ENCODE results near the gene GALNT12.

The GALNT12 gene

DNA sequence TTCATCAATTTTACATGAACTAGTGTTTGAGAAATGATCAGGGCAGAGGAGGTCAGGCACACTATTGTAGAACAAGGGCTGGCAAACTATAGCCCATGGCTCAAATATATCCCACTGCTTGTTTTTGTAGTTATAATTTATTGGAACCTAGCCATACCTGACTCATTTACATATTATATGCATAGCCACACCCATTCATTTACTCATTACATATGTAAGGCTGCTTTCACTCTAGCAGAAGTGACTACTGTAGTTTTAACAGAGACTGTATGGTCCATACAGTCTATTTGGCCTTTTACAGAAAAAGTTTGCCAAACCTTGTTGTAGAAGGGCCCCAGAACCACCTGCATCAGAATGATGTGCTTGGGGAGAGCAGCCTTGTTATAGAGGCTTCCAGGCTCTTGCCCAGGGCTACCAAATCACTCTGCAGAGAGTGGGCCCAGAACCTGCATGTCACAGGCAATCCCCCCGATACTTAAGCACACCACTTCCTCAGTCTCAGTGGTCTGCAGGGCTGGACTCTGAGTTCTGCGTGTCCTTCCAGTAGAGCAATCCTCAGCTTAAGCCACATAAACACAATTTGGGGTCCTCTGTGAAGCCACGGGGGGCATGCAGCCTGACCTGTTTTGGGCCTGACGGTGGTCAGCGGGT lies 17.9 kb upstream of the GALNT12 start:
- Histone ChIP-seq H4K20me1 (ENCODE audit: insufficient read depth) (peaks cover 8% of the 10 kb centered on the region; the same call in 1 of the 2 replicates), H2AFZ (ENCODE audit: low read depth) (no peak overlapping the region), H3K79me2 (ENCODE audit: insufficient read depth, low read depth) (no peaks in the 10 kb centered on the region), H3K4me3 (IDR thresholded peaks at IDR 0.05; ENCODE audit: insufficient read depth, low read depth, low read length) (no peak overlapping the region), H3K4me1 (ENCODE audit: low read depth, poor library complexity, severe bottlenecking) (peaks cover 27% of the 10 kb centered on the region), H3K27ac (no peak overlapping the region), H3K36me3 (ENCODE audit: insufficient read depth) (no peaks in the 10 kb centered on the region), H3K27me3 (ENCODE audit: insufficient read depth, low read depth) (no peaks in the 10 kb centered on the region), H3K4me2 (no peak overlapping the region), H3K9ac (no peak overlapping the region)
- TF ChIP-seq, protein P1, sequence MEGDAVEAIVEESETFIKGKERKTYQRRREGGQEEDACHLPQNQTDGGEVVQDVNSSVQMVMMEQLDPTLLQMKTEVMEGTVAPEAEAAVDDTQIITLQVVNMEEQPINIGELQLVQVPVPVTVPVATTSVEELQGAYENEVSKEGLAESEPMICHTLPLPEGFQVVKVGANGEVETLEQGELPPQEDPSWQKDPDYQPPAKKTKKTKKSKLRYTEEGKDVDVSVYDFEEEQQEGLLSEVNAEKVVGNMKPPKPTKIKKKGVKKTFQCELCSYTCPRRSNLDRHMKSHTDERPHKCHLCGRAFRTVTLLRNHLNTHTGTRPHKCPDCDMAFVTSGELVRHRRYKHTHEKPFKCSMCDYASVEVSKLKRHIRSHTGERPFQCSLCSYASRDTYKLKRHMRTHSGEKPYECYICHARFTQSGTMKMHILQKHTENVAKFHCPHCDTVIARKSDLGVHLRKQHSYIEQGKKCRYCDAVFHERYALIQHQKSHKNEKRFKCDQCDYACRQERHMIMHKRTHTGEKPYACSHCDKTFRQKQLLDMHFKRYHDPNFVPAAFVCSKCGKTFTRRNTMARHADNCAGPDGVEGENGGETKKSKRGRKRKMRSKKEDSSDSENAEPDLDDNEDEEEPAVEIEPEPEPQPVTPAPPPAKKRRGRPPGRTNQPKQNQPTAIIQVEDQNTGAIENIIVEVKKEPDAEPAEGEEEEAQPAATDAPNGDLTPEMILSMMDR (conservative IDR thresholded peaks at IDR 0.05; ENCODE audit: low read depth, low read length) = no peak

DNA sequence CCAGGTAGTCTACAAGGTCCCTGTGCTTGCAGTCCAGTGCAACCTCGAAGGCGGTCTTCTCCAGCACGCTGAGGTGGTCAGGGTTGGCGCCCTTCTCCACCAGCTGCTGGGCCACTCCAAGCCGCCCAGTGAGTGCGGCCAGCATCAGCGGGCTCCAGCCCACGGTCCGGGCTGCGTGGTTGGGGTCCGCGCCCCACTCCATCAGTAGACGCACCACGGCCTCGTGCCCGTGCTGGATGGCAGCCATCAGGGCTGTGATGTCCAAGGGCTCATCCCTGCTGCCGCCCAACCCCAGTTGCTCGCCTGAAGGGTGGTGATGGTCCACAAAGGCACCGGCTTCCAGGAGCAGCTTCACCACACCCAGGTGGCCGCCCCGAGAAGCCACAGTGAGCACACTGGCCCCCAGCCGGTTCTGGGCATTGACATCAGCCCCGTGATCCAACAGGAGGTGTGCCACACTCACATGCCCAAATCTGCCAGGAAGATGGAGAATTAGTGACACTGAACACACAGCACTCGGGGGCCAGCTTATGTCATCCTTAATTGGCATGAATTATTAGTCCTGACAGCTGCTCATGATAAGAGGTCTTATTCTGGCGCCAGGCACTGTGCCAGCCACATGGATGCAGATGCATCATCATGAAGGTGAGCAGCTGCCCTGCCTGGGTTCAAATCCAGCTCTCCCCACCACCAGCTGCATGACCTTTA lies 17.2 kb upstream of the GALNT12 start:
- TF ChIP-seq, protein P1 (conservative IDR thresholded peaks at IDR 0.05; ENCODE audit: low read depth, low read length) = no peak
- Histone ChIP-seq H3K79me2 (ENCODE audit: insufficient read depth, low read depth) (peaks cover 3% of the 10 kb centered on the region; the same call in 1 of the 2 replicates), H2AFZ (ENCODE audit: low read depth) (no peak overlapping the region), H3K4me1 (ENCODE audit: low read depth, poor library complexity, severe bottlenecking) (peaks cover 28% of the 10 kb centered on the region), H3K4me2 (no peak overlapping the region), H3K27ac (no peak overlapping the region), H3K36me3 (ENCODE audit: insufficient read depth) (no peaks in the 10 kb centered on the region), H3K9ac (no peak overlapping the region), H4K20me1 (ENCODE audit: insufficient read depth) (peaks cover 8% of the 10 kb centered on the region; the same call in 1 of the 2 replicates), H3K4me3 (IDR thresholded peaks at IDR 0.05; ENCODE audit: insufficient read depth, low read depth, low read length) (no peak overlapping the region), H3K27me3 (ENCODE audit: insufficient read depth, low read depth) (no peaks in the 10 kb centered on the region)

DNA sequence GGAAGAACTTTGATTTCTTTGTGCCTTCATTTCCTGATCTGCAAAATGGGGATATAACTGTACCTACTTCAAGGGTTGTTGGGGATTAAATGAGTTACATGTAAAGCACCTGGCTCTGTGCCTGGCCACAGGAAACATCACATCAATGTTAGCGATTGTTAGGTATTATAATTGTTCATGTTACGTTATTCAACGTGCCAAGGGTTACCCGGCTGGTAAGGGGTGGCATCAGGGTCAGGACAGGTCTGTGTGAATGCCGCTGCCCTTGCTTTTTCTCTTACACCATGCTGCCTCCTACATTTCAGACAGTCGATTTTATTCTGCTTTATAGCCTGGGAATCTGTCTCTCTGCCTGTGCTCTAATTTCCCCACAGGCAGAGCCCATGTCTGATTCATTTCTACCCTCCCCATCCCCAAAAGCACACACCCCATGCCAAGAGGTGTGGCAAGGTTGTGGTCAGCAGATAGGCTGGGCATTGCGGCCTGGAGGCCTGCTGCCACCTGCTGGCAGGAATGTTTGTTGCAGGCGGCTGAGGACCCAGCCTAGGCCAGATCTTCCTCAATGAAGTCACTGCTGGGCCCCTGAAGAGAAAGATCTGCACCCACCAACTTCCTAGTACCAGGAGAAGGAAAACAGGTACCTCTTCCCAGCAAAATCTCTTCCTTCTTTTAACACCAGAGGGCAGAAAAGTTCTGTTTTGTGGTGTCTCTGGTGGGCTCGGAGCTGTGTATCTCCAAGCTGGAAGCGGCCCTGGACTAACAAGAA lies 16.4 kb upstream of the GALNT12 start:
- H3K36me3 ChIP-seq (ENCODE audit: insufficient read depth) = no peaks in the 10 kb centered on the region
- TF ChIP-seq, protein P1 (conservative IDR thresholded peaks at IDR 0.05; ENCODE audit: low read depth, low read length) = peak; percentile 99
- H3K4me3 ChIP-seq (IDR thresholded peaks at IDR 0.05; ENCODE audit: insufficient read depth, low read depth, low read length) = no peak overlapping the region
- H2AFZ ChIP-seq (ENCODE audit: low read depth) = no peak overlapping the region
- H3K27me3 ChIP-seq (ENCODE audit: insufficient read depth, low read depth) = no peaks in the 10 kb centered on the region
- peaks cover 32% of the 10 kb centered on the region for H3K4me1 ChIP-seq (ENCODE audit: low read depth, poor library complexity, severe bottlenecking)
- H3K9ac ChIP-seq = no peak overlapping the region
- peak overlapping the region; percentile 9; the same call in 1 of the 2 replicates for H3K4me2 ChIP-seq
- peaks cover 7% of the 10 kb centered on the region; the same call in 1 of the 2 replicates for H3K79me2 ChIP-seq (ENCODE audit: insufficient read depth, low read depth)
- peaks cover 8% of the 10 kb centered on the region; the same call in 1 of the 2 replicates for H4K20me1 ChIP-seq (ENCODE audit: insufficient read depth)
- no peak overlapping the region for H3K27ac ChIP-seq

DNA sequence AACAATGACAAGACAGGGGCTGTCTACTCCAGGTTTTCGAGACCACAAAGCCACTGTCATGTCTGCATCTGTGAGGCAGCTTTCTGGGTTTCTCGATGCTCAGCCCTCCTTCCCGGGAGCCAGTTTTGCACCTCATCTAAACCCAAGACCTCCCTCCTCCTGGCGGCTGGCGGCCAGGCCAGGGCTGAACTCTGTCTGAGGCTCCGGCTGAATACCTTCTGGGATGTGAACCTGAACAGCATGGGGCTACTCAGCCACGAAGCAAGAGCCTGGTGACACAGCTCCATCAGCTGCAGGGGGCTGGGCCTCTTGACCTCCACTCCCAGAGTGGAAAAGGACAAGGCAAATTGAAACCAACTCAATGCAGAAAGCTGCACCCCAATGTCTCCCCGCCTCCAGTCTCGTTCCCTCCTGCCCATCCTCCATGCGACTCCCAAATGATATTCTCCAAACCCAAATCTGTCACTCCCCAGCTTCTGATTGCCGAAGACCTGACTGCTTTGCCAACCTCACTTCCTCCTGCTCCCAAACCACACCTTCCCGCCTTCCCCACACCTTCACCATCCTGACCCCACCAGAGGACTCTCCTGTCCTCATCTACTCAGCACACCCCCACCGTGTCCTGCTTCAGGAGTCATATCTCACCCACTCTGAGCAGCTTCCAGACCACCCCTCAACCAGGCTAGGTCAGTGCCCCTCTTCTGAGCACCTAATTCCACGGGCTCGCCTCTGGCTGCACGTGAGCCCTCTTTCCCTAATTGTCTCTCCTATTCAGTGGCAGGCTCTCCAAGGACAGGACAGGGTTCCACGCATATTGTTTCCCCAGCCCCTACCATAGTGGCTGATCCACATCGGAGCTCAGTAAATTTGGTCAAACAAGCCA lies 15.6 kb upstream of the GALNT12 start:
- Histone ChIP-seq H4K20me1 (ENCODE audit: insufficient read depth) (peaks cover 8% of the 10 kb centered on the region; the same call in 1 of the 2 replicates), H3K4me3 (IDR thresholded peaks at IDR 0.05; ENCODE audit: insufficient read depth, low read depth, low read length) (no peak overlapping the region), H3K27me3 (ENCODE audit: insufficient read depth, low read depth) (no peaks in the 10 kb centered on the region), H2AFZ (ENCODE audit: low read depth) (no peak overlapping the region), H3K4me1 (ENCODE audit: low read depth, poor library complexity, severe bottlenecking) (peaks cover 32% of the 10 kb centered on the region), H3K79me2 (ENCODE audit: insufficient read depth, low read depth) (peaks cover 7% of the 10 kb centered on the region; the same call in 1 of the 2 replicates), H3K27ac (no peak overlapping the region), H3K9ac (no peak overlapping the region), H3K36me3 (ENCODE audit: insufficient read depth) (no peaks in the 10 kb centered on the region), H3K4me2 (peak overlapping the region; percentile 9; the same call in 1 of the 2 replicates)
- TF ChIP-seq, protein P1 (conservative IDR thresholded peaks at IDR 0.05; ENCODE audit: low read depth, low read length) = no peak

All from KMS-11 (cell line).